Stimulated activated CD8-positive, alpha-beta memory T cell treated with anti-CD3 and anti-CD28 coated beads, Interleukin-7, amount 100 ng/mL, for 4 hours (primary cell): ENCODE data around the gene BMPR1A.
"Not testable (repeated sequence)": the region's sequence is repeated elsewhere in the genome, so short reads cannot be mapped to it uniquely, and the experiment has no call there.

Experiments
- DNase-seq, 2 donors: peaks; one replicate each; pipeline ENCODE4 v3.0.0-alpha.2; 2020; ENCODE audit warnings: low read depth in 2 of 2

The BMPR1A gene

GRCh38 chr10:86940076-86940475 lies 183.7 kb downstream of the BMPR1A start:
- not testable (repeated sequence) for DNase-seq

- DNase-seq = no peak
These were observed 184.3 kb downstream of the BMPR1A start for GRCh38 chr10:86940677-86941076.

DNA sequence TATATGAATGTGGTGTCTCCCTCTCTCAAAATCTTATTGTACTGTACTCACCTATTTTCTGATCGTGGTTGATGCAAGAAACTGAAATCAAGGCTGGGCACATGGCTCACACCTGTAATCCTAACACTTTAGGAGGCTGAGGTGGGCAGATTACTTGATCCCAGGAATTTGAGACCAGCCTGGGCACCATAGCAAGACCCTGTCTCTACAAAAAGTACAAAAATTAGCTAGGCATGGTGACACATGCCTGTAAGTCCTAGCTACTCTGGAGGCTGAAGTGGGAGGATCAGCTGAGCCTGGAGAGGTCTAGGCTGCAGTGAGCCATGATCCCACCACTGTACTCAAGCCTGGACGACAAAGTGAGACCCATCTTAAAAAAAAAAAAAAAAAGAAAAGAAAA lies 185.0 kb downstream of the BMPR1A start:
- DNase-seq = no peak

- DNase-seq = no peak
These were observed 185.6 kb downstream of the BMPR1A start for GRCh38 chr10:86941991-86942421.

DNA sequence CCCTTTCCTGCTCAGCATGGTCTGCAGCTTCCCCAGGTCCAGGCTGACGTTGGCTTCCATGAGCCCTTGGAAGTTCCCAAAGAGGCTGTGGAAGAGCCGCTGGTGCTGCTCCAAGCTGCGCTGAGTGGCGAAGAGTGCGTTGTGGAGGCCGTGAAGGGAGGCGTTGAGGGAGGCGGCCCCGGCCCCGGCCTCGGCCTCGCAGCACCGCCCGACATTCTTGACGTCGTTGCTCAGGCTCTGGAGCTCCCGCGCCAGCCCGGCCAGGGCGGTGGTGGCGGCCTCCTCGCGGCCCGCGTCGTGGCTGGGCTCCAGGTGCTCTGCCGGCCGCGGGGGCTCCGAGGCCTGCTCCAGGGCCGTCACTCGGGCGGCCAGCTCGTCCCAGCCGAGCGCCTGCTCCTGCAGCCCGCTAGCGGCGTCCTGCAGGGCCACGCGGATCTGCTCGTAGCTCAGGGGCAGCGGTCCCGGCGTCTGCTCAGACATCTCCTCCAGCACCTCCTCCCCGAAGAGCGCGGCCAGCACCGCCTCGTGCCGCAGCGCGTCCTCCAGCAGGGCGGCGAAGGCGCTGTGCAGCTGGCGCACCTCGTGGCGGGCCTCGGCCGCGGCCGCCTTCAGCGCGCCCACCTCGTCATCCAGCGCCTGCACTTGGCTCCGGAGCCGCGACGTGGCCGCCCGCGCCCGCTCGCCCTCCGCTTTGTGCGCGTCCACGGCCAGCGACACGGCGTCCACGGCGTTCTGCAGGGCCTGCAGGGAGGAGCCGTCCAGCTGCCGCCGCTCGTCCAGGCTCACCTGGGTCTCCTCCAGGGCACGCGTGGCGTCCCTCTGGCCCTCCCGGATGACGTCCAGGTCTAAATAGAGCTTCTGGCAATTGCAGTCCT lies 186.3 kb downstream of the BMPR1A start:
- no peak for DNase-seq

DNA sequence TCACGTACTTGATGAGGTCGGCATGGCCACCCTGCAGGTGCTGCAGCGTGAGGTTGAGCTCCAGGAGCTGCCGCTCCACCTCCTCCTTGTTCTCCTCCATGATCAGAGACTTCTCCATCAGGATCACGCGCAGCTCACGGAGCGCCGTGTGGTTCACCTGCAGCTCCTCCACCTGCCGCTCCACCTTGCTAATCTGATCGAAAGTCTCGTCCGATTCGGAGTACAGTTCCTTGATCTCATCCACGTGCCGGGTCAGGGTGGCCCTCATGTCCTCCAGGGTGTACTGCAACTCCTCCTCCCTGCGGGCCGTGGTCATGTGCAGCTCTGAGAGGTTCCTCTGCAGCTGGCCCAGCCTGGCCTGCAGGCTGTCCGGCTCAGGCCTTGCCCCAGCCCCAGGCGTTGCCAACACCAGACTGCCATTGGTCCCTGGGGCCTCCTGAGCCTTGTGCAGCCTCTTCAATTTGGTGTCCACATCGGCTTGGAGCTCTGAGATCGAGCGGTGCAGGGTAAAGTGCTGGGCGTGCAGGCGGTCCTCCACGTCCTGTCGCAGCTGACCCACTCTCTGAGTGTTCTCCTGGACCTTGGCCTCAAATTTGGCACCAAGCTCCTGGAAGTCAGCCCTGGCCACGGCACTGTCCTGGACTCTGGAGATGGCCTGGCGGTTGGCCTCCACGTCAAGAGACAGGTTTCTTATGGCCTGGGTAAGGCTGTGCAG lies 187.1 kb downstream of the BMPR1A start:
- DNase-seq = no peak

DNA sequence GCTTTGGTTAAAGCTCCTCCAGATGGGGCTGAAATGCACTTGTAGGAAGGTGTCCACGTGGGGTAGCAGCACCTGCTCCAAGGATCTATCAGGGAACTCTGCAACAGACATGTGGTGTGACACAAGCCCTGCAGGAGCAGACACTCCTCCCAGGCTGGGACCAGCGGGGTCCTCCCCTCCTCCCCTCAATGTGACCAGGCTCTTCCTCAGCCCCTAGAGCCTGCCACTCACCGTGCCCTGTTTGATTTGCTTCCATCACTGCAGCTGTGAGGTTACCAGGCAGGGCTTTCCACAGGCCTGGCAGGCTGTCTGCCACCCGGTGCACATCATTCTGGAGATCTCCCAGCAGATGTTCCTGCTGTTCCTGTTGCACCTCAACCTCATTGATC lies 187.6 kb downstream of the BMPR1A start:
- no peak for DNase-seq

GRCh38 chr10:86944471-86944870 lies 188.1 kb downstream of the BMPR1A start:
- no peak for DNase-seq

DNA sequence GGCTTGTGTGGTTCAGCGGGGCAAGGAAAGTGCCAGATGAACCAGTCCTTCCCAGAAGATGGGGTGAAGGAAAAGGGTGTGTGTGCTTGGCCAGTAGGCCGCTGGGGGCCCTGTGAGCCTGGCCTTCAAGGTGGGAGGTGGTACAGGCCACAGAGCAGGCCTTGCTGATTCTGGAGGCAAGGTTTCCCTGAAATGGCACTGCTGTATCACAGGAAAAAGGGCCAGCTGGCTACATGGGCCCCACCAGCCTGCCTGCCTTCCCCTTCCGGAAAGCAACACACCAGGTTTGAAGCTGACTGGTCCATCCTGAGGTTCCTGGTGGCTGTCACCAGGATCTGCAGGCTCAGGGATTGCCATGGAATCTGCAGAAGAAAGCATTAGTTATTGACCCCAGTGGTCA lies 188.5 kb downstream of the BMPR1A start:
- DNase-seq = no peak

DNA sequence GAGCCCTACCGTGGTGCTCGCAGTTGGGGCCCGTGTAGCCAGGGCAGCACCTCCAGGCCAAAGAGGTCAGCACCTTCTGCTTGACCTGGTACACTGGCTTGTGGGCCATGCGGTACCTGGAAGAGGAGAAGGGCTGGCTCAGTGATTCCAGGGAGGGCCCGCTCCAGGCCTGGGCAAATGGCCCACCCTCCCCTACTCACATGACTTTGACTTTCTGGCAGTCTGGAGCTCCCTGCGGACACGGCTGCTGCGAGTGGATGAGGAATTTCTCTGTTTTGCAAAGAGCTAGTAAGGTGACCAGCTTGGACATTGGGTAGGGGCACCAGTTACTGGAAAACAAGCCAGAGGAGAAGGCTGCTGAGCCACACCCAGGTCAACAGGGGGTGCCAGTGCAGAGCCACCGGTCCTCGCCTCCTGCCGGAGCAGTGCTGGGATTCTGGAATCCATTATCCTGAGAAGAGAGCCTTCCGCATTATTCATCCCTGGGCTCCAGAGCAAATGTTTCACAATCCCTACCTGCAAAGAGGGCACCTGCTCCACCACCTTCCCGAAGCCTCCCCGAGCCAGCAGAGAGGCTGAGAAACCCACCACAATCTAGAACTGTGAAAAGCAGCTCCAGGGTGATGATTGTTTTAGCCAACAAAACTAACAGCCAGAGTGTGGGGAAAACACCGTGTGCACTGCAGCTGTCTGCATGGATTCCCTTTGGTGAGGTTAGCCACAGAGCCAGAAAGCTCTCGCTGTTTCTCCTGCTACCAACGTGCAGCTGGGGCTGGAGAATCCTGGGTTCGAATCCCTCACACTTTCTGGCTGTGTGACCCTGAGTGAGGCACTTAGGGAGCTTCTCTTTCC lies 189.2 kb downstream of the BMPR1A start:
- DNase-seq = no peak

- no peak for DNase-seq
These were observed 190.1 kb downstream of the BMPR1A start for GRCh38 chr10:86946213-86947155.

- not testable (repeated sequence) for DNase-seq
These were observed 191.4 kb downstream of the BMPR1A start for GRCh38 chr10:86947806-86948205.

- no peak for DNase-seq
These were observed 193.9 kb downstream of the BMPR1A start for GRCh38 chr10:86950349-86950748.

DNA sequence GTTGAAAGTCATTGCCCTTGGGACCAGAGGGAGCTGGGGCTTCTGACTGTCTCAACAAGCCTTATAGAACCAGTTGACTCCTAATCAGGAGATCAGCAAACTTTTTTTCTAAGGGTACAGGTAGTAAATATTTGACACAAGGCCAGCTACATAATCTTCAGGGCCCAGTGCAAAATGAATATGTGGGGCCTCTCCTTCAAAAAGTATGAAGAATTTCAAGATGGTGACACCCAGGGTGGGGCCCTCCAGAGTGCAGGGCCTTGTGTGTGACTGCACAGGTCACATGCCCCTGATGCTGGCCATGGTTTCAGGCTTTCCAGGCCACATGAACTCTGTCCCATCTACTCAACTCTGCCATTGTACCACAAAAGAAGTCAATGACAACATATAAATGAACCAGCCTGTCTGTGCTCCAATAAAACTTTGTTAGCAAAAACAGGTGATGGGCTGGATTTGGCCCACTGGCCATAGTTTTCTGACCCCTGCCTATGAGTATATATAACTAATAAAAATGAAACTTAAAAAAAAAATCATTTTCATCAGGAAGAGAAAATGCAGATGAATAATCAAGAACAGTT lies 194.9 kb downstream of the BMPR1A start:
- DNase-seq = no peak

- no peak for DNase-seq
These were observed 195.7 kb downstream of the BMPR1A start for GRCh38 chr10:86952106-86952505.

- DNase-seq = not testable (repeated sequence)
These were observed 196.3 kb downstream of the BMPR1A start for GRCh38 chr10:86952697-86953096.

- DNase-seq = no peak
These were observed 197.6 kb downstream of the BMPR1A start for GRCh38 chr10:86953747-86954680.

DNA sequence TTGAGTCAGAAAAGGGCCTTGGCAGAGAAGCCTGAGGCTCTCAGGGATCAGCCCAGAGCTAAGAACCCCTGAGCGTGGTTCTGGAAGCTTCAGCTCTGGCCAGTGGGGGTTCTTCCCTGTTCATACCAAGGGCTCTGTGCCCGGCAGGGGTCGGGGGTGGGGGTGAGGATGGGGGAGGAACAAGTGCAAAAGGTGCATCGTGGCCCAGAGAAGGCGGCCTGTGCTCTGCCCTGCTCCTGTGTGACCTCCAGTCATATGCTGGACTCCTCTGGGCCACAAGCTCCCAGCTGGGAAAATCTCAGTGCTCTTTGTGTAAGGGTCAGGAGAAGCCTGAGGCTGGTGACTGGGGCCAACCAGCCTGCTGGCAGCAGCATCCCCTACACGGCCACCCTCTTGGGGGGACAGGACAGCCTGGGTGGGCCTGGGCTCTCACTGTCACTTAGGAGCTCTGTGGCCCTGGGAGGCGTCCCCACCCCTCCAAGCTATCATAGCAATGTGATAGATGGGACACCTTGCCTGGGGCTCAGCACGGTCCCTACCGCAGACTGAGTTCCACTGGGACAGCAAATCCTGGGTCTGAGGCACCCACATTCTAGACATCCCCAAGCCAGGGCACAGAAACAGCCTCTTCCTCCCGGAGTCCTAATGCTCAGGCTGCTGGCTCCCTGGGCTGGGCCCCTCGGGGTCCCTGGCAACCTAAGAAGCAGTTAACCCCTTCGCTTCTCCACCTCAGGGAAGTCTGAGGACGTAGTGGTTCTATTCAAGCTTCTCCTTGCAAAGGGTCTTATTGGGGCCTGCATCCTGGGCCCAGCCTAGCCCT lies 198.5 kb downstream of the BMPR1A start:
- no peak for DNase-seq
